HCT116 (cell line): ENCODE results near the gene APOE. TPM values are rescaled to one million over a fixed set of nuclear protein-coding genes. Genes with fewer than 3 reads are reported as not detected.

Source experiments
- ATAC-seq: fragments of 200-7000 bp; cut with Tn5 transposase; 2 replicates; pipeline ENCODE4 v1.9.1; 2020; ENCODE audit warnings: mild to moderate bottlenecking, moderate library complexity
- BruUV-seq: library from RNA; stranded (reverse); fragments of 400-500 nt; replicated peaks from 2 replicates; lab custom pipeline; 2021; lab: Mats Ljungman, UMichigan
- CTCF ChIA-PET: fragments of 300-600 bp; sonication (Branson Sonifier 250); formaldehyde crosslinking; loops from one replicate; lab custom pipeline; 2021; ENCODE audit warnings: antibody characterized with exemption; lab: Charles Lee
- POLR2A ChIA-PET: fragments of 300-600, 350-600 bp; sonication (Branson Sonifier 250); formaldehyde crosslinking; loops from one replicate; lab custom pipeline; 2021; ENCODE audit warnings: antibody characterized with exemption; lab: Charles Lee
- RAD21 ChIA-PET, 2 experiments: fragments of 300-600 bp; sonication (Branson Sonifier 250); formaldehyde crosslinking; loops; one replicate each; lab custom pipeline; 2023; ENCODE audit warnings: low total read pairs in 2 of 2; ENCODE audit not compliant: uncharacterized antibody in 2 of 2, unreplicated experiment in 2 of 2, low non-redundant PET in 1 of 2; lab: Charles Lee
- DNase-seq: peaks from one replicate; pipeline ENCODE4 v3.0.0-alpha.2; 2010; ENCODE audit warnings: low read depth, low spot score
- H2AFZ ChIP-seq: fragments of 200-600 bp; shearing (Covaris generic), sonication (generic); 2 replicates; pipeline ENCODE4 v1.6.1; 2017; ENCODE audit warnings: low read depth, mixed run types, mixed read lengths, antibody characterized with exemption, low read length; ENCODE audit not compliant: poor library complexity, severe bottlenecking
- H3K27ac ChIP-seq: 2 replicates; pipeline ENCODE4 v1.5.1; 2012; ENCODE audit warnings: low read depth, low read length
- H3K27me3 ChIP-seq: fragments of 200-600 bp; sonication (generic); 2 replicates; pipeline ENCODE4 v1.6.1; 2016; ENCODE audit warnings: mixed run types, low read length, mixed read lengths; ENCODE audit not compliant: insufficient read depth
- H3K36me3 ChIP-seq, 2 experiments: fragments of 200-500 bp in 1 of 2; fragments of 200-600 bp in 1 of 2; sonication (Bioruptor generic) in 1 of 2; sonication (generic) in 1 of 2; 2 replicates each; pipeline versions ENCODE4 v1.5.1 to v1.6.1; 2014 to 2016; ENCODE audit warnings: low read length in 2 of 2, inconsistent platforms in 1 of 2, mixed read lengths in 1 of 2, mixed run types in 1 of 2; ENCODE audit not compliant: insufficient read depth in 2 of 2, control insufficient read depth in 1 of 2
- H3K4me1 ChIP-seq, 2 experiments: fragments of 200-600 bp in 1 of 2; sonication (generic) in 1 of 2; 2 replicates each; pipeline versions ENCODE4 v1.5.1 to v1.6.1; 2012 to 2017; ENCODE audit warnings: low read length in 2 of 2, inconsistent platforms in 1 of 2, mild to moderate bottlenecking in 1 of 2, mixed read lengths in 1 of 2, mixed run types in 1 of 2, moderate library complexity in 1 of 2; ENCODE audit not compliant: insufficient read depth in 2 of 2, control insufficient read depth in 1 of 2
- H3K4me2 ChIP-seq: fragments of 200-600 bp; sonication (generic); 2 replicates; pipeline ENCODE4 v1.6.1; 2017; ENCODE audit warnings: mixed run types, low read length, mixed read lengths
- H3K4me3 ChIP-seq, 2 experiments: fragments of 200-600 bp in 1 of 2; sonication (generic) in 1 of 2; replicated peaks in 1 of 2; 2 replicates each; pipeline ENCODE4 v1.5.1; 2011 to 2016; ENCODE audit warnings: low read length in 2 of 2, control low read depth in 1 of 2, low read depth in 1 of 2, mild to moderate bottlenecking in 1 of 2, mixed read lengths in 1 of 2, mixed run types in 1 of 2
- H3K79me2 ChIP-seq: fragments of 200-600 bp; sonication (generic); 2 replicates; pipeline ENCODE4 v1.6.1; 2017; ENCODE audit warnings: mild to moderate bottlenecking, mixed run types, low read length, moderate library complexity, mixed read lengths; ENCODE audit not compliant: insufficient read depth
- H3K9ac ChIP-seq: fragments of 200-600 bp; sonication (generic); 2 replicates; pipeline ENCODE4 v1.6.1; 2016; ENCODE audit warnings: low read length, mixed read lengths
- H3K9me2 ChIP-seq: fragments of 200-600 bp; sonication (generic), shearing (Covaris generic); 2 replicates; pipeline ENCODE4 v1.6.1; 2017; ENCODE audit warnings: mixed run types, mild to moderate bottlenecking, moderate library complexity; ENCODE audit not compliant: insufficient read depth
- H3K9me3 ChIP-seq, 2 experiments: fragments of 200-500 bp in 1 of 2; fragments of 200-600 bp in 1 of 2; sonication (Bioruptor generic) in 1 of 2; sonication (generic) in 1 of 2; 2 replicates each; pipeline ENCODE4 v1.6.1; 2014 to 2017; ENCODE audit warnings: low read length in 2 of 2, mixed read lengths in 2 of 2, inconsistent platforms in 1 of 2, low read depth in 1 of 2, mild to moderate bottlenecking in 1 of 2, mixed run types in 1 of 2, moderate library complexity in 1 of 2; ENCODE audit not compliant: control insufficient read depth in 1 of 2, insufficient read depth in 1 of 2
- H4K20me1 ChIP-seq: fragments of 200-600 bp; sonication (generic), shearing (Covaris generic); 2 replicates; pipeline ENCODE4 v1.6.1; 2017; ENCODE audit warnings: mixed run types, mild to moderate bottlenecking, moderate library complexity; ENCODE audit not compliant: insufficient read depth
- CBX3 ChIP-seq: IDR thresholded peaks from 2 replicates; pipeline ENCODE4 v1.6.1; 2012; ENCODE audit warnings: low read depth
- CEBPB ChIP-seq: IDR thresholded peaks from 2 replicates; pipeline ENCODE4 v1.6.1; 2012; ENCODE audit warnings: low read depth
- ELF1 ChIP-seq: IDR thresholded peaks from 2 replicates; pipeline ENCODE4 v1.6.1; 2012; ENCODE audit warnings: low read depth, borderline replicate concordance
- EZH2 ChIP-seq: fragments of 200-600 bp; sonication (generic); IDR thresholded peaks from 2 replicates; pipeline ENCODE4 v1.6.1; 2017; ENCODE audit warnings: antibody characterized with exemption, mixed run types
- EZH2phosphoT487 ChIP-seq: fragments of 200-600 bp; IDR thresholded peaks from 2 replicates; pipeline ENCODE4 v1.6.1; 2018; ENCODE audit warnings: antibody characterized with exemption, borderline replicate concordance
- FOSL1 ChIP-seq: IDR thresholded peaks from 2 replicates; pipeline ENCODE4 v1.6.1; 2012; ENCODE audit warnings: low read depth
- JUND ChIP-seq: IDR thresholded peaks from 2 replicates; pipeline ENCODE4 v1.6.1; 2012
- POLR2A ChIP-seq: IDR thresholded peaks from 2 replicates; pipeline ENCODE4 v1.7.0; 2011; ENCODE audit warnings: borderline replicate concordance; ENCODE audit not compliant: insufficient read depth, insufficient read length; ENCODE audit errors: extremely low read depth
- POLR2AphosphoS5 ChIP-seq: IDR thresholded peaks from 2 replicates; pipeline ENCODE4 v1.6.1; 2011; ENCODE audit warnings: mild to moderate bottlenecking, low read depth, low read length, moderate library complexity
- RAD21 ChIP-seq: IDR thresholded peaks from 2 replicates; pipeline ENCODE4 v1.6.1; 2012; ENCODE audit warnings: low read depth, mild to moderate bottlenecking
- SIN3A ChIP-seq: IDR thresholded peaks from 2 replicates; pipeline ENCODE4 v1.6.1; 2012; ENCODE audit warnings: low read depth
- SRF ChIP-seq: IDR thresholded peaks from 2 replicates; pipeline ENCODE4 v1.6.1; 2012; ENCODE audit warnings: low read depth
- TCF7L2 ChIP-seq: IDR thresholded peaks from 2 replicates; pipeline ENCODE4 v1.7.0; 2011; ENCODE audit warnings: borderline replicate concordance, inconsistent platforms; ENCODE audit not compliant: insufficient read depth, insufficient read length; ENCODE audit errors: extremely low read depth
- ZFX ChIP-seq: fragments of 450-650 bp; IDR thresholded peaks from 2 replicates; pipeline ENCODE4 v1.6.1; 2017
- ZNF274 ChIP-seq: fragments of 200-500 bp; sonication (Bioruptor generic); IDR thresholded peaks from 2 replicates; pipeline ENCODE4 v1.6.1; 2014; ENCODE audit warnings: mild to moderate bottlenecking, low read depth, low read length, inconsistent platforms
- intact Hi-C: fragments of 100-400 bp; cut with micrococcal nuclease; formaldehyde crosslinking; loops from 2 replicates; pipeline ENCODE4 v1.10.0; 2022
- total RNA-seq: library from RNA; stranded (reverse); gene quantifications from one replicate; pipeline ENCODE4 v1.2.1, GENCODE V29; 2021; ENCODE audit not compliant: unreplicated experiment
- TF ChIP-seq, protein P1 (sequence below): IDR thresholded peaks from 2 replicates; pipeline ENCODE4 v1.6.1; 2012
- TF ChIP-seq, protein P2 (sequence below): IDR thresholded peaks from 2 replicates; pipeline ENCODE4 v1.6.1; 2012; ENCODE audit warnings: low read depth
- TF ChIP-seq, protein P3 (sequence below): IDR thresholded peaks from 2 replicates; pipeline ENCODE4 v1.6.1; 2011; ENCODE audit warnings: mild to moderate bottlenecking, low read length, moderate library complexity; ENCODE audit not compliant: insufficient replicate concordance; ENCODE audit errors: extremely low read depth
- TF ChIP-seq, protein P4 (sequence below): IDR thresholded peaks from 2 replicates; pipeline ENCODE4 v1.6.1; 2012

APOE gene
- total RNA-seq, 1 experiment from 2014 or later, result 7.2 TPM

DNA sequence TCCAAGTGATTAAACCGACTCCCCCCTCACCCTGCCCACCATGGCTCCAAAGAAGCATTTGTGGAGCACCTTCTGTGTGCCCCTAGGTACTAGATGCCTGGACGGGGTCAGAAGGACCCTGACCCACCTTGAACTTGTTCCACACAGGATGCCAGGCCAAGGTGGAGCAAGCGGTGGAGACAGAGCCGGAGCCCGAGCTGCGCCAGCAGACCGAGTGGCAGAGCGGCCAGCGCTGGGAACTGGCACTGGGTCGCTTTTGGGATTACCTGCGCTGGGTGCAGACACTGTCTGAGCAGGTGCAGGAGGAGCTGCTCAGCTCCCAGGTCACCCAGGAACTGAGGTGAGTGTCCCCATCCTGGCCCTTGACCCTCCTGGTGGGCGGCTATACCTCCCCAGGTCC is 2.0 kb downstream of the APOE start:
- Histone ChIP-seq H3K9me2 (no peaks in the 10 kb centered on the region), H4K20me1 (no peaks in the 10 kb centered on the region), H3K4me2 (no peak overlapping the region), H3K4me3 (no peak overlapping the region), H3K79me2 (no peaks in the 10 kb centered on the region), H3K4me1 (peaks cover 20 to 52% of the 10 kb centered on the region in 2 experiments), H2AFZ (no peak overlapping the region), H3K9ac (no peak overlapping the region), H3K9me3 (no peaks in the 10 kb centered on the region), H3K27me3 (no peaks in the 10 kb centered on the region), H3K27ac (no peak overlapping the region), H3K36me3 (peaks cover 2 to 8% of the 10 kb centered on the region in 2 experiments; a peak in 2 of 4 replicates)
- TF ChIP-seq, protein P1, sequence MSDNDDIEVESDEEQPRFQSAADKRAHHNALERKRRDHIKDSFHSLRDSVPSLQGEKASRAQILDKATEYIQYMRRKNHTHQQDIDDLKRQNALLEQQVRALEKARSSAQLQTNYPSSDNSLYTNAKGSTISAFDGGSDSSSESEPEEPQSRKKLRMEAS, result no peak
- no peak for TF ChIP-seq EZH2phosphoT487
- no peak for TF ChIP-seq RAD21
- no peak for TF ChIP-seq ZNF274
- no peak for TF ChIP-seq ZFX
- TF ChIP-seq CBX3, result no peak
- no peak for TF ChIP-seq ELF1
- TF ChIP-seq POLR2AphosphoS5, result no peak
- no peak for TF ChIP-seq TCF7L2
- TF ChIP-seq JUND, result no peak
- TF ChIP-seq, protein P2, sequence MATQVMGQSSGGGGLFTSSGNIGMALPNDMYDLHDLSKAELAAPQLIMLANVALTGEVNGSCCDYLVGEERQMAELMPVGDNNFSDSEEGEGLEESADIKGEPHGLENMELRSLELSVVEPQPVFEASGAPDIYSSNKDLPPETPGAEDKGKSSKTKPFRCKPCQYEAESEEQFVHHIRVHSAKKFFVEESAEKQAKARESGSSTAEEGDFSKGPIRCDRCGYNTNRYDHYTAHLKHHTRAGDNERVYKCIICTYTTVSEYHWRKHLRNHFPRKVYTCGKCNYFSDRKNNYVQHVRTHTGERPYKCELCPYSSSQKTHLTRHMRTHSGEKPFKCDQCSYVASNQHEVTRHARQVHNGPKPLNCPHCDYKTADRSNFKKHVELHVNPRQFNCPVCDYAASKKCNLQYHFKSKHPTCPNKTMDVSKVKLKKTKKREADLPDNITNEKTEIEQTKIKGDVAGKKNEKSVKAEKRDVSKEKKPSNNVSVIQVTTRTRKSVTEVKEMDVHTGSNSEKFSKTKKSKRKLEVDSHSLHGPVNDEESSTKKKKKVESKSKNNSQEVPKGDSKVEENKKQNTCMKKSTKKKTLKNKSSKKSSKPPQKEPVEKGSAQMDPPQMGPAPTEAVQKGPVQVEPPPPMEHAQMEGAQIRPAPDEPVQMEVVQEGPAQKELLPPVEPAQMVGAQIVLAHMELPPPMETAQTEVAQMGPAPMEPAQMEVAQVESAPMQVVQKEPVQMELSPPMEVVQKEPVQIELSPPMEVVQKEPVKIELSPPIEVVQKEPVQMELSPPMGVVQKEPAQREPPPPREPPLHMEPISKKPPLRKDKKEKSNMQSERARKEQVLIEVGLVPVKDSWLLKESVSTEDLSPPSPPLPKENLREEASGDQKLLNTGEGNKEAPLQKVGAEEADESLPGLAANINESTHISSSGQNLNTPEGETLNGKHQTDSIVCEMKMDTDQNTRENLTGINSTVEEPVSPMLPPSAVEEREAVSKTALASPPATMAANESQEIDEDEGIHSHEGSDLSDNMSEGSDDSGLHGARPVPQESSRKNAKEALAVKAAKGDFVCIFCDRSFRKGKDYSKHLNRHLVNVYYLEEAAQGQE, result no peak
- TF ChIP-seq CEBPB, result no peak
- no peak for TF ChIP-seq SRF
- TF ChIP-seq EZH2, result no peak
- TF ChIP-seq POLR2A, result no peak
- no peak for TF ChIP-seq FOSL1
- no peak for TF ChIP-seq SIN3A
- TF ChIP-seq, protein P3, sequence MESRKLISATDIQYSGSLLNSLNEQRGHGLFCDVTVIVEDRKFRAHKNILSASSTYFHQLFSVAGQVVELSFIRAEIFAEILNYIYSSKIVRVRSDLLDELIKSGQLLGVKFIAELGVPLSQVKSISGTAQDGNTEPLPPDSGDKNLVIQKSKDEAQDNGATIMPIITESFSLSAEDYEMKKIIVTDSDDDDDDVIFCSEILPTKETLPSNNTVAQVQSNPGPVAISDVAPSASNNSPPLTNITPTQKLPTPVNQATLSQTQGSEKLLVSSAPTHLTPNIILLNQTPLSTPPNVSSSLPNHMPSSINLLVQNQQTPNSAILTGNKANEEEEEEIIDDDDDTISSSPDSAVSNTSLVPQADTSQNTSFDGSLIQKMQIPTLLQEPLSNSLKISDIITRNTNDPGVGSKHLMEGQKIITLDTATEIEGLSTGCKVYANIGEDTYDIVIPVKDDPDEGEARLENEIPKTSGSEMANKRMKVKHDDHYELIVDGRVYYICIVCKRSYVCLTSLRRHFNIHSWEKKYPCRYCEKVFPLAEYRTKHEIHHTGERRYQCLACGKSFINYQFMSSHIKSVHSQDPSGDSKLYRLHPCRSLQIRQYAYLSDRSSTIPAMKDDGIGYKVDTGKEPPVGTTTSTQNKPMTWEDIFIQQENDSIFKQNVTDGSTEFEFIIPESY, result no peak
- TF ChIP-seq, protein P4, sequence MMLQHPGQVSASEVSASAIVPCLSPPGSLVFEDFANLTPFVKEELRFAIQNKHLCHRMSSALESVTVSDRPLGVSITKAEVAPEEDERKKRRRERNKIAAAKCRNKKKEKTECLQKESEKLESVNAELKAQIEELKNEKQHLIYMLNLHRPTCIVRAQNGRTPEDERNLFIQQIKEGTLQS, result no peak
- no TSS peak for BruUV-seq
- intact Hi-C loops, result no loop called here
- ATAC-seq (no peak), DNase-seq (no peak)
- ChIA-PET CTCF (interaction anchor here (1.1 kb wide), 1 partner anchor 44 kb away, joined by 3 read pairs; no protein-coding TSS in a partner anchor), RAD21 (no interaction called here), POLR2A (no interaction called here)
